Erythroblast (primary cell): ENCODE measurements around the gene JARID2.

Source experiments
- GATA1 ChIP-seq: IDR thresholded peaks from 2 replicates; pipeline ENCODE4 v1.6.1; 2011; ENCODE audit warnings: low read depth, mild to moderate bottlenecking, control low read depth, low read length, moderate library complexity
- POLR2A ChIP-seq: IDR thresholded peaks from 2 replicates; pipeline ENCODE4 v1.6.1; 2011; ENCODE audit warnings: mild to moderate bottlenecking, low read length

- no peak for TF ChIP-seq POLR2A
- TF ChIP-seq GATA1: no peak
Measured at GRCh38 chr6:15441215-15441868, 195.5 kb downstream of the JARID2 start.
